H9 (cell line): ENCODE results near the gene TTC39A. TPM values are rescaled to one million over a fixed set of nuclear protein-coding genes. Genes with fewer than 3 reads are reported as not detected.

Experiments used
- DNase-seq: peaks from one replicate; pipeline ENCODE4 v3.0.0-alpha.2; 2017
- H2AFZ ChIP-seq: one replicate; pipeline ENCODE4 v1.6.1; 2013; ENCODE audit warnings: mild to moderate bottlenecking, low read length, control low read depth, moderate library complexity
- H2AK5ac ChIP-seq: 2 replicates; pipeline ENCODE4 v1.6.1; 2013; ENCODE audit warnings: low read length, control low read depth, mixed read lengths; ENCODE audit not compliant: insufficient read length
- H2BK120ac ChIP-seq: one replicate; pipeline ENCODE4 v1.6.1; 2013; ENCODE audit warnings: low read depth, mild to moderate bottlenecking, low read length, control low read depth, inconsistent platforms; ENCODE audit not compliant: poor library complexity, severe bottlenecking
- H2BK12ac ChIP-seq: 2 replicates; pipeline ENCODE4 v1.6.1; 2013; ENCODE audit warnings: low read length, control low read depth, mixed read lengths, low read depth; ENCODE audit not compliant: insufficient read length
- H2BK15ac ChIP-seq: 2 replicates; pipeline ENCODE4 v1.6.1; 2013; ENCODE audit warnings: low read depth, low read length, control low read depth
- H2BK20ac ChIP-seq: one replicate; pipeline ENCODE4 v1.6.1; 2013; ENCODE audit warnings: low read depth, mild to moderate bottlenecking, low read length, control low read depth, inconsistent platforms; ENCODE audit not compliant: poor library complexity, severe bottlenecking
- H2BK5ac ChIP-seq: 2 replicates; pipeline ENCODE4 v1.6.1; 2013; ENCODE audit warnings: low read length, control low read depth, mixed read lengths; ENCODE audit not compliant: insufficient read length
- H3K14ac ChIP-seq: 2 replicates; pipeline ENCODE4 v1.6.1; 2013; ENCODE audit warnings: low read length, control low read depth; ENCODE audit not compliant: insufficient read depth
- H3K18ac ChIP-seq: 2 replicates; pipeline ENCODE4 v1.6.1; 2013; ENCODE audit warnings: low read depth, mild to moderate bottlenecking, mixed read lengths, low read length, control low read depth; ENCODE audit not compliant: insufficient read length
- H3K23ac ChIP-seq: 2 replicates; pipeline ENCODE4 v1.6.1; 2013; ENCODE audit warnings: low read length, control low read depth, mixed read lengths, low read depth; ENCODE audit not compliant: insufficient read length
- H3K23me2 ChIP-seq: 2 replicates; pipeline ENCODE4 v1.6.1; 2013; ENCODE audit warnings: low read depth, mild to moderate bottlenecking, mixed read lengths, low read length, control low read depth; ENCODE audit not compliant: insufficient read length, poor library complexity, severe bottlenecking
- H3K27ac ChIP-seq: 2 replicates; pipeline ENCODE4 v1.5.1; 2013; ENCODE audit warnings: low read length, control low read depth, mixed read lengths, low read depth; ENCODE audit not compliant: insufficient read length
- H3K27me3 ChIP-seq: 2 replicates; pipeline ENCODE4 v1.6.1; 2013; ENCODE audit warnings: low read length, control low read depth, inconsistent platforms; ENCODE audit not compliant: insufficient read depth
- H3K4ac ChIP-seq: 2 replicates; pipeline ENCODE4 v1.6.1; 2013; ENCODE audit warnings: low read depth, mild to moderate bottlenecking, control low read depth, inconsistent platforms, low read length, moderate library complexity
- H3K4me1 ChIP-seq: 2 replicates; pipeline ENCODE4 v1.6.1; 2013; ENCODE audit warnings: low read length, control low read depth, inconsistent platforms; ENCODE audit not compliant: insufficient read depth
- H3K4me2 ChIP-seq: 2 replicates; pipeline ENCODE4 v1.6.1; 2013; ENCODE audit warnings: low read length, control low read depth, mixed read lengths; ENCODE audit not compliant: insufficient read length, insufficient read depth
- H3K56ac ChIP-seq: 2 replicates; pipeline ENCODE4 v1.6.1; 2013; ENCODE audit warnings: low read depth, mild to moderate bottlenecking, mixed read lengths, low read length, control low read depth; ENCODE audit not compliant: insufficient read length
- H3K79me1 ChIP-seq: 2 replicates; pipeline ENCODE4 v1.6.1; 2013; ENCODE audit warnings: low read depth, mild to moderate bottlenecking, moderate library complexity, low read length, control low read depth, inconsistent platforms; ENCODE audit not compliant: insufficient read depth, poor library complexity, severe bottlenecking
- H3K79me2 ChIP-seq: 2 replicates; pipeline ENCODE4 v1.6.1; 2013; ENCODE audit warnings: low read length, control low read depth, inconsistent platforms; ENCODE audit not compliant: insufficient read depth
- H3K9ac ChIP-seq: 2 replicates; pipeline ENCODE4 v1.6.1; 2013; ENCODE audit warnings: low read length, control low read depth, mixed read lengths; ENCODE audit not compliant: insufficient read length; ENCODE audit errors: extremely low read depth
- H3K9me3 ChIP-seq: one replicate; pipeline ENCODE4 v1.6.1; 2013; ENCODE audit warnings: low read depth, low read length, inconsistent platforms; ENCODE audit not compliant: control insufficient read depth
- H3T11ph ChIP-seq: one replicate; pipeline ENCODE4 v1.6.1; 2013; ENCODE audit warnings: mild to moderate bottlenecking, low read length, control low read depth, inconsistent platforms
- H4K20me1 ChIP-seq: one replicate; pipeline ENCODE4 v1.6.1; 2013; ENCODE audit not compliant: control insufficient read depth, insufficient read length, insufficient read depth
- H4K5ac ChIP-seq: 2 replicates; pipeline ENCODE4 v1.6.1; 2013; ENCODE audit warnings: low read depth, mild to moderate bottlenecking, mixed read lengths, low read length, control low read depth; ENCODE audit not compliant: insufficient read length
- H4K8ac ChIP-seq: replicated peaks from 2 replicates; pipeline ENCODE4 v1.6.1; 2013; ENCODE audit warnings: low read length, control low read depth, mixed read lengths, low read depth; ENCODE audit not compliant: insufficient read length
- H4K91ac ChIP-seq: 2 replicates; pipeline ENCODE4 v1.6.1; 2013; ENCODE audit warnings: low read depth, mild to moderate bottlenecking, moderate library complexity, mixed read lengths, low read length, control low read depth; ENCODE audit not compliant: insufficient read length
- H3K27ac Mint-ChIP-seq, 3 experiments: 2 replicates in 2 of 3; 3 replicates in 1 of 3; pipeline ENCODE4 v1.8.0; 2020 to 2021; ENCODE audit warnings: mixed read lengths in 3 of 3, mild to moderate bottlenecking in 1 of 3, moderate library complexity in 1 of 3
- H3K27me3 Mint-ChIP-seq: 2 replicates; pipeline ENCODE4 v1.8.0; 2021; ENCODE audit warnings: low read depth, mild to moderate bottlenecking, moderate library complexity, mixed read lengths
- H3K36me3 Mint-ChIP-seq, 3 experiments: 2 replicates in 2 of 3; 3 replicates in 1 of 3; pipeline ENCODE4 v1.8.0; 2020 to 2021; ENCODE audit warnings: low read depth in 3 of 3, mixed read lengths in 3 of 3; ENCODE audit not compliant: insufficient read depth in 1 of 3
- H3K4me1 Mint-ChIP-seq, 2 experiments: 2 replicates each; pipeline ENCODE4 v1.8.0; 2020; ENCODE audit warnings: mixed read lengths in 2 of 2
- H3K4me3 Mint-ChIP-seq, 2 experiments: 2 replicates in 1 of 2; 3 replicates in 1 of 2; pipeline ENCODE4 v1.8.0; 2020 to 2021; ENCODE audit warnings: mild to moderate bottlenecking in 2 of 2, mixed read lengths in 2 of 2, moderate library complexity in 1 of 2
- H3K9me3 Mint-ChIP-seq, 2 experiments: 2 replicates in 1 of 2; 3 replicates in 1 of 2; pipeline ENCODE4 v1.8.0; 2020; ENCODE audit warnings: mild to moderate bottlenecking in 2 of 2, mixed read lengths in 2 of 2, moderate library complexity in 1 of 2
- WGBS: extraction: QIAGEN DNeasy Blood & Tissue Kit; methylation state at CpG from one replicate; pipeline ENCODE4 v1.1.7; 2013; ENCODE audit warnings: missing lambda C conversion rate, low lambda C conversion rate, mixed read lengths; ENCODE audit not compliant: insufficient read length; ENCODE audit errors: extremely low coverage; 5-methylcytosine and 5-hydroxymethylcytosine counted together
- total RNA-seq: library from RNA; stranded (reverse); gene quantifications from 2 replicates; pipeline ENCODE4 v1.2.1, GENCODE V29; 2021
- TF ChIP-seq, protein P1 (sequence below): fragments of 200-600 bp; sonication (generic); conservative IDR thresholded peaks from 3 replicates; pipeline ENCODE4 v1.8.0; 2021; ENCODE audit warnings: antibody characterized with exemption, mild to moderate bottlenecking

TTC39A gene
- total RNA-seq, 1 experiment from 2014 or later: 7.7 TPM

DNA sequence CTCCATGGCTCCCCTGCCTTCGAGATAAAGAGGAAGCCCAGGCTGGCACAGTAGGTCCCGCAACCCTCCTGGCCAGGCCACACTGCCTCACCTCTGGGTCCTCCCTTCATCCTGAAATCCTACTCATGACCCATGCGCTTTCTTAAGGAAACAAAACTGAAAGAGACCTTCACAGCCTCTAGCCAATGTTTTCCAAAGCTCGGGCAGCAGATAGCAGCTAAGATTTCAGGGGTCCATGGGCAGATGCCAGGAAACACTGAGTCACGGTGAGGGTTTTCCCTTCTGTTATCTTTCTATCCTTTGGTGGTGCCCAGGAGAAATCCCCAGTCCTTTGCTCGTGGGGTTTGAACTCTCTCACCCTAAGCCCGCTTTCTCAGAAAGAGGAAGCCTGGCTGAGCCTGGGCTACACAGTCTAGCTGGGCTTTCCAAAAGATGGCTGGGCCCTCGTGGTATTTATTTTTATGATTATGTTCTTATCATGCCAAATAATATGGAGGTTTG, 26.6 kb downstream of the TTC39A start:
- Histone ChIP-seq H4K20me1 (no peaks in the 10 kb centered on the region), H3K14ac (no peak overlapping the region), H3K9ac (no peak overlapping the region), H2BK20ac (no peak overlapping the region), H4K91ac (no peak overlapping the region), H3T11ph (no peak overlapping the region), H2BK120ac (no peak overlapping the region), H3K4ac (no peak overlapping the region), H3K27ac (no peak overlapping the region), H4K8ac (no peak overlapping the region), H3K23me2 (no peaks in the 10 kb centered on the region), H3K79me1 (no peaks in the 10 kb centered on the region), H3K4me2 (no peak overlapping the region), H3K4me1 (no peaks in the 10 kb centered on the region), H3K9me3 (no peaks in the 10 kb centered on the region), H3K27me3 (no peaks in the 10 kb centered on the region), H2BK5ac (no peak overlapping the region), H3K23ac (no peak overlapping the region), H4K5ac (no peak overlapping the region), H2AK5ac (no peak overlapping the region), H2AFZ (no peak overlapping the region), H3K79me2 (no peaks in the 10 kb centered on the region), H3K56ac (no peak overlapping the region), H2BK15ac (no peak overlapping the region), H2BK12ac (no peak overlapping the region), H3K18ac (no peak overlapping the region)
- Mint-ChIP-seq H3K9me3 (no peaks in the 10 kb centered on the region; a peak in 2 of 5 replicates), H3K4me1 (peaks cover 3 to 9% of the 10 kb centered on the region in 2 experiments; a peak in 1 of 4 replicates), H3K27ac (peak overlapping the region in 1 of 3 experiments; percentile 94; a peak in 3 of 7 replicates), H3K4me3 (no peak overlapping the region), H3K36me3 (no peaks in the 10 kb centered on the region), H3K27me3 (peaks cover 3% of the 10 kb centered on the region)
- no CpG with 5 or more reads among the region's 8 CpGs for WGBS
- DNase-seq: no peak
- TF ChIP-seq, protein P1, sequence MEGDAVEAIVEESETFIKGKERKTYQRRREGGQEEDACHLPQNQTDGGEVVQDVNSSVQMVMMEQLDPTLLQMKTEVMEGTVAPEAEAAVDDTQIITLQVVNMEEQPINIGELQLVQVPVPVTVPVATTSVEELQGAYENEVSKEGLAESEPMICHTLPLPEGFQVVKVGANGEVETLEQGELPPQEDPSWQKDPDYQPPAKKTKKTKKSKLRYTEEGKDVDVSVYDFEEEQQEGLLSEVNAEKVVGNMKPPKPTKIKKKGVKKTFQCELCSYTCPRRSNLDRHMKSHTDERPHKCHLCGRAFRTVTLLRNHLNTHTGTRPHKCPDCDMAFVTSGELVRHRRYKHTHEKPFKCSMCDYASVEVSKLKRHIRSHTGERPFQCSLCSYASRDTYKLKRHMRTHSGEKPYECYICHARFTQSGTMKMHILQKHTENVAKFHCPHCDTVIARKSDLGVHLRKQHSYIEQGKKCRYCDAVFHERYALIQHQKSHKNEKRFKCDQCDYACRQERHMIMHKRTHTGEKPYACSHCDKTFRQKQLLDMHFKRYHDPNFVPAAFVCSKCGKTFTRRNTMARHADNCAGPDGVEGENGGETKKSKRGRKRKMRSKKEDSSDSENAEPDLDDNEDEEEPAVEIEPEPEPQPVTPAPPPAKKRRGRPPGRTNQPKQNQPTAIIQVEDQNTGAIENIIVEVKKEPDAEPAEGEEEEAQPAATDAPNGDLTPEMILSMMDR: no peak
